ENCODE data around the gene PFKFB2.

The PFKFB2 gene

DNA sequence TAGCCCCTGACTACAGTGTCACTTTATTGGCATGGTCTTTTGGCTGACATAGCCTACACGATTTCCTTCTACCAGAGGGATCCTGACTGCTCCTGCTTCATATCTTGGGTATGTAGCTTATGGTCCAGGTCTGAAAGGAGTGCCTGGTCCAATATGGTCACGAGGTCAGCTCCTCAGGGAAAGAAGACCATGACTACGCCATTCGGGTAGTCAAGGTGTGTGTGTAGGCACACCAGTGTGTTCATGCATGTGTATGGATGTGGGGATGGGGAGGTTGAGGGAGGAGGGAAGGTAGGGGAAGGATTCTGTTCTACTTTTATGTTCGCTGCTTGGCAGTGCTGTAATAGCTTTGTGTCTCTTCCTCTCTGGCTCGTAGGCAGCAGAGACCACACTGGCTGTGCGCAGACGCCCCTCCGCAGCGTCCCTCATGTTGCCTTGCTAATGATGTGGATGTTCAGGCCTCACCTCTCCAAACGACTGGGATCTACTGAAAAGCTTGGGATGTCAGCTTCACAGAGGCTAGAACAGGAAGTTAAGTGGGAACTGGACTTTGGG is 25.6 kb downstream of the PFKFB2 start:
- TF ChIP-seq, protein P1, sequence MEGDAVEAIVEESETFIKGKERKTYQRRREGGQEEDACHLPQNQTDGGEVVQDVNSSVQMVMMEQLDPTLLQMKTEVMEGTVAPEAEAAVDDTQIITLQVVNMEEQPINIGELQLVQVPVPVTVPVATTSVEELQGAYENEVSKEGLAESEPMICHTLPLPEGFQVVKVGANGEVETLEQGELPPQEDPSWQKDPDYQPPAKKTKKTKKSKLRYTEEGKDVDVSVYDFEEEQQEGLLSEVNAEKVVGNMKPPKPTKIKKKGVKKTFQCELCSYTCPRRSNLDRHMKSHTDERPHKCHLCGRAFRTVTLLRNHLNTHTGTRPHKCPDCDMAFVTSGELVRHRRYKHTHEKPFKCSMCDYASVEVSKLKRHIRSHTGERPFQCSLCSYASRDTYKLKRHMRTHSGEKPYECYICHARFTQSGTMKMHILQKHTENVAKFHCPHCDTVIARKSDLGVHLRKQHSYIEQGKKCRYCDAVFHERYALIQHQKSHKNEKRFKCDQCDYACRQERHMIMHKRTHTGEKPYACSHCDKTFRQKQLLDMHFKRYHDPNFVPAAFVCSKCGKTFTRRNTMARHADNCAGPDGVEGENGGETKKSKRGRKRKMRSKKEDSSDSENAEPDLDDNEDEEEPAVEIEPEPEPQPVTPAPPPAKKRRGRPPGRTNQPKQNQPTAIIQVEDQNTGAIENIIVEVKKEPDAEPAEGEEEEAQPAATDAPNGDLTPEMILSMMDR (IDR thresholded peaks at IDR 0.05; ENCODE audit: low read depth, low read length, poor library complexity, severe bottlenecking), result no peak
- TF ChIP-seq EZH2phosphoT487 (IDR thresholded peaks at IDR 0.05; ENCODE audit: borderline replicate concordance, low read length), result no peak
- Histone ChIP-seq H3K27me3 (ENCODE audit: control insufficient read depth, low read length) (peaks cover 32% of the 10 kb centered on the region), H3K4me3 (ENCODE audit: low read length) (no peak overlapping the region), H3K9me3 (ENCODE audit: control insufficient read depth, insufficient read depth, low read length) (no peaks in the 10 kb centered on the region), H3K4me1 (ENCODE audit: control insufficient read depth, low read length) (no peaks in the 10 kb centered on the region), H3K9me2 (replicated peaks; ENCODE audit: control insufficient read depth, low read length) (no peaks in the 10 kb centered on the region), H3K4me2 (ENCODE audit: low read length) (no peak overlapping the region), H3K36me3 (ENCODE audit: control insufficient read depth, low read length) (no peaks in the 10 kb centered on the region), H3K27ac (ENCODE audit: low read depth, low read length) (no peak overlapping the region), H3K79me2 (ENCODE audit: control insufficient read depth, low read length) (no peaks in the 10 kb centered on the region), H3F3A (ENCODE audit: control insufficient read depth, insufficient read depth) (no peaks in the 10 kb centered on the region), H4K20me1 (ENCODE audit: control insufficient read depth, insufficient read depth, low read depth, low read length) (no peaks in the 10 kb centered on the region)

DNA sequence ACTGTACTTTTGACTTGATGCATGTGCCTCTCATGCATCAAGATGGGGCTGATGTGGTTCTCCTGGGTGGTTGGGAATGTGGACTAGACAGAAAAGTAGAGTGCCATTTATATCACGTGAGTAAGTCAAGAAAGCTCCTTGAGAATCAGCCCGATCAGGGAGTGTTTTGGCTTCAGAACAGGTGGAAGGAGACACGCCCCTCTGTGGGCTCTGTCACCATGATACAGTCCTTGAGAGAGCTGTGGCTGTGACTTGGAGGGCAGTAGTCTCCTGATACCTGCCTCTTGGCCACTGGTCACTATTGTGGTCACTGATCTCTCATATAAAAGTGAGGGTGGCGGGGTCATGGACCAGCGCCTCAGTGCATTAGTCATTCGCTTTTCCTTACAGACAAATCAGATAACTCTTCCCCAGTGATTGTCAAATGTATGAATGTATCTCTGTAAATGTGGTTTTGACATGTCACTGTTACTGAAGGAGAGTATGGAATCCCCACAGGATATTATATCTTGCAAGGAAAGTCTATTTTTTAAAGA is 26.7 kb downstream of the PFKFB2 start:
- Histone ChIP-seq H3K27ac (ENCODE audit: low read depth, low read length) (no peak overlapping the region), H3K27me3 (ENCODE audit: control insufficient read depth, low read length) (peaks cover 40% of the 10 kb centered on the region), H3K9me3 (ENCODE audit: control insufficient read depth, insufficient read depth, low read length) (no peaks in the 10 kb centered on the region), H3F3A (ENCODE audit: control insufficient read depth, insufficient read depth) (no peaks in the 10 kb centered on the region), H3K9me2 (replicated peaks; ENCODE audit: control insufficient read depth, low read length) (no peaks in the 10 kb centered on the region), H3K4me3 (ENCODE audit: low read length) (no peak overlapping the region), H4K20me1 (ENCODE audit: control insufficient read depth, insufficient read depth, low read depth, low read length) (no peaks in the 10 kb centered on the region), H3K36me3 (ENCODE audit: control insufficient read depth, low read length) (no peaks in the 10 kb centered on the region), H3K4me2 (ENCODE audit: low read length) (no peak overlapping the region), H3K4me1 (ENCODE audit: control insufficient read depth, low read length) (no peaks in the 10 kb centered on the region), H3K79me2 (ENCODE audit: control insufficient read depth, low read length) (no peaks in the 10 kb centered on the region)
- TF ChIP-seq, protein P1 (IDR thresholded peaks at IDR 0.05; ENCODE audit: low read depth, low read length, poor library complexity, severe bottlenecking), result no peak
- no peak for TF ChIP-seq EZH2phosphoT487 (IDR thresholded peaks at IDR 0.05; ENCODE audit: borderline replicate concordance, low read length)

DNA sequence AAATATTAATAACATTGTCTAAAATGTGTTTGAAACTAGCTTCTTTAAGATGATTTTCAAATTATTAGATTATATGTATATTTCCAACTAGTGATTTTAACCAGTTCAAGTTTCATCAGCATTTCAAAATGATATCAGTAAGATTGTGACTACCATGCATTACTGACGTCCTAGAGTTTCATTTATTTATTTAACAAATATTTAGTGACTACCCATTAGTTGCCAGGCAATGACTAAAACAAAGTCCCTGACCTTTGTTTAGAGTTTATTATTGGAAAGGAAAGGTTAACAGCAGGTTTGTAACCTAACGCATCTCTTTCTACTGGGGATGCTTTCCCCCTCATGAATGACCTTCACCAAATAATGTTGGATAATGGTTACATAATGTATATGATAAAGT is 28.0 kb downstream of the PFKFB2 start:
- H3K9me2 ChIP-seq (replicated peaks; ENCODE audit: control insufficient read depth, low read length), result no peaks in the 10 kb centered on the region
- no peak overlapping the region for H3K4me3 ChIP-seq (ENCODE audit: low read length)
- TF ChIP-seq, protein P1 (IDR thresholded peaks at IDR 0.05; ENCODE audit: low read depth, low read length, poor library complexity, severe bottlenecking), result no peak
- no peak for TF ChIP-seq EZH2phosphoT487 (IDR thresholded peaks at IDR 0.05; ENCODE audit: borderline replicate concordance, low read length)
- H3K27ac ChIP-seq (ENCODE audit: low read depth, low read length), result no peak overlapping the region
- no peaks in the 10 kb centered on the region for H3K9me3 ChIP-seq (ENCODE audit: control insufficient read depth, insufficient read depth, low read length)
- H3K4me2 ChIP-seq (ENCODE audit: low read length), result no peak overlapping the region
- H3K36me3 ChIP-seq (ENCODE audit: control insufficient read depth, low read length), result no peaks in the 10 kb centered on the region
- H3K4me1 ChIP-seq (ENCODE audit: control insufficient read depth, low read length), result no peaks in the 10 kb centered on the region
- no peaks in the 10 kb centered on the region for H4K20me1 ChIP-seq (ENCODE audit: control insufficient read depth, insufficient read depth, low read depth, low read length)
- H3K27me3 ChIP-seq (ENCODE audit: control insufficient read depth, low read length), result peaks cover 35% of the 10 kb centered on the region
- H3K79me2 ChIP-seq (ENCODE audit: control insufficient read depth, low read length), result no peaks in the 10 kb centered on the region
- no peaks in the 10 kb centered on the region for H3F3A ChIP-seq (ENCODE audit: control insufficient read depth, insufficient read depth)

Data from DOHH2 (cell line).